Measurements from ENCODE around the gene CARD6. TPM values are rescaled to one million over a fixed set of nuclear protein-coding genes. Genes with fewer than 3 reads are reported as not detected.

The CARD6 gene
- total and polyA plus RNA-seq, 2 of the 13 experiments (the other 11 are each of a cell fraction or from before 2014, with no cell fraction given): 0.33 to 1.4 TPM

DNA sequence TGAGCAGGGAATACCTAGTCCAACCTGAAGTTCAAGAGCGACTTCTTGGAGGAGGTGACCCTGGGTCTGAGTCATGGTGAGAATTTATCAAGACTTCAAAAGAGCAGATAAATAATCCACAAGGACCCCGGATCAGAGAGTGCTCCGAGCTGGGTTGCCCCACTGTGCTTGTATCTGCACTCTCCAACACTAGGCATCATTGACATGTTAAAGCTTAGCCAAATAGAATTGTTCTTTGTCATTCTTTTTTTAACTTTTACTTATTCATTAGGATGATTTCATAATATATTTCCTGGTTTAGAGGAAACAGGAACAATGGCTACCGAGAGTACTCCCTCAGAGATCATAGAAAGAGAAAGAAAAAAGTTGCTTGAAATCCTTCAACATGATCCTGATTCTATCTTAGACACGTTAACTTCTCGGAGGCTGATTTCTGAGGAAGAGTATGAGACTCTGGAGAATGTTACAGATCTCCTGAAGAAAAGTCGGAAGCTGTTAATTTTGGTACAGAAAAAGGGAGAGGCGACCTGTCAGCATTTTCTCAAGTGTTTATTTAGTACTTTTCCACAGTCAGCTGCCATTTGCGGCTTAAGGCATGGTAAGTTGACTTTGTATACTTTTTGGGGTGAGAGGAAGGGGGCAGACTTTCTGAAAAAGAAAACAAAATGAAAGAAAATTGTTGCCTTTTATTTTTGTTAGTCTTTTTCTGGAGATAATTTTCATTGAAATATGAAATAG, at the start of gene CARD6 (continued):
- TF ChIP-seq SOX13 (IDR thresholded peaks at IDR 0.05) (no peak), SOX13 (CRISPR knock-in tag; conservative IDR thresholded peaks at IDR 0.05 in 1 of 2, IDR thresholded peaks at IDR 0.05 in 1 of 2) (no peak), THAP11 (CRISPR knock-in tag; IDR thresholded peaks at IDR 0.05) (no peak), ZNF629 (CRISPR knock-in tag; conservative IDR thresholded peaks at IDR 0.05) (no peak), POLR2G (IDR thresholded peaks at IDR 0.05; ENCODE audit: low read depth, low read length) (peak; percentile 58), TP53 (CRISPR knock-in tag; conservative IDR thresholded peaks at IDR 0.05) (no peak), ZBTB3 (CRISPR knock-in tag; IDR thresholded peaks at IDR 0.05; ENCODE audit: borderline replicate concordance, low read depth) (no peak), ZSCAN30 (CRISPR knock-in tag; IDR thresholded peaks at IDR 0.05) (no peak), EP300 (IDR thresholded peaks at IDR 0.05; ENCODE audit: low read depth in 2 of 2, low read length in 2 of 2) (peak in 1 of 2 experiments; percentile 44; a peak in 1 of 4 replicates), EP300 (CRISPR knock-in tag; IDR thresholded peaks at IDR 0.05; ENCODE audit: borderline replicate concordance) (no peak), EHMT2 (IDR thresholded peaks at IDR 0.05; ENCODE audit: borderline replicate concordance, low read depth, low read length) (no peak), SAP130 (CRISPR knock-in tag; IDR thresholded peaks at IDR 0.05; ENCODE audit: low read depth) (0 out of 2 replicates have a peak, but pooled peaks have one; percentile 11), ZNF383 (CRISPR knock-in tag; IDR thresholded peaks at IDR 0.05; ENCODE audit: borderline replicate concordance) (no peak), NFYC (CRISPR knock-in tag; IDR thresholded peaks at IDR 0.05) (no peak), RBFOX2 (IDR thresholded peaks at IDR 0.05; ENCODE audit: low read depth, low read length) (peak; percentile 51; the same call in 1 of the 2 replicates), EED (CRISPR knock-in tag; IDR thresholded peaks at IDR 0.05) (no peak), ZNF713 (CRISPR knock-in tag; IDR thresholded peaks at IDR 0.05) (no peak), HOXA5 (CRISPR knock-in tag; IDR thresholded peaks at IDR 0.05) (no peak)
- TF ChIP-seq, protein P1, sequence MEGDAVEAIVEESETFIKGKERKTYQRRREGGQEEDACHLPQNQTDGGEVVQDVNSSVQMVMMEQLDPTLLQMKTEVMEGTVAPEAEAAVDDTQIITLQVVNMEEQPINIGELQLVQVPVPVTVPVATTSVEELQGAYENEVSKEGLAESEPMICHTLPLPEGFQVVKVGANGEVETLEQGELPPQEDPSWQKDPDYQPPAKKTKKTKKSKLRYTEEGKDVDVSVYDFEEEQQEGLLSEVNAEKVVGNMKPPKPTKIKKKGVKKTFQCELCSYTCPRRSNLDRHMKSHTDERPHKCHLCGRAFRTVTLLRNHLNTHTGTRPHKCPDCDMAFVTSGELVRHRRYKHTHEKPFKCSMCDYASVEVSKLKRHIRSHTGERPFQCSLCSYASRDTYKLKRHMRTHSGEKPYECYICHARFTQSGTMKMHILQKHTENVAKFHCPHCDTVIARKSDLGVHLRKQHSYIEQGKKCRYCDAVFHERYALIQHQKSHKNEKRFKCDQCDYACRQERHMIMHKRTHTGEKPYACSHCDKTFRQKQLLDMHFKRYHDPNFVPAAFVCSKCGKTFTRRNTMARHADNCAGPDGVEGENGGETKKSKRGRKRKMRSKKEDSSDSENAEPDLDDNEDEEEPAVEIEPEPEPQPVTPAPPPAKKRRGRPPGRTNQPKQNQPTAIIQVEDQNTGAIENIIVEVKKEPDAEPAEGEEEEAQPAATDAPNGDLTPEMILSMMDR (CRISPR knock-in tag; IDR thresholded peaks at IDR 0.05): 0 out of 2 replicates have a peak, but pooled peaks have one; percentile 9
- TF ChIP-seq, protein P2, sequence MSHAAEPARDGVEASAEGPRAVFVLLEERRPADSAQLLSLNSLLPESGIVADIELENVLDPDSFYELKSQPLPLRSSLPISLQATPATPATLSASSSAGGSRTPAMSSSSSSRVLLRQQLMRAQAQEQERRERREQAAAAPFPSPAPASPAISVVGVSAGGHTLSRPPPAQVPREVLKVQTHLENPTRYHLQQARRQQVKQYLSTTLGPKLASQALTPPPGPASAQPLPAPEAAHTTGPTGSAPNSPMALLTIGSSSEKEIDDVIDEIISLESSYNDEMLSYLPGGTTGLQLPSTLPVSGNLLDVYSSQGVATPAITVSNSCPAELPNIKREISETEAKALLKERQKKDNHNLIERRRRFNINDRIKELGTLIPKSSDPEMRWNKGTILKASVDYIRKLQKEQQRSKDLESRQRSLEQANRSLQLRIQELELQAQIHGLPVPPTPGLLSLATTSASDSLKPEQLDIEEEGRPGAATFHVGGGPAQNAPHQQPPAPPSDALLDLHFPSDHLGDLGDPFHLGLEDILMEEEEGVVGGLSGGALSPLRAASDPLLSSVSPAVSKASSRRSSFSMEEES (CRISPR knock-in tag; IDR thresholded peaks at IDR 0.05): no peak
- TF ChIP-seq, protein P3, sequence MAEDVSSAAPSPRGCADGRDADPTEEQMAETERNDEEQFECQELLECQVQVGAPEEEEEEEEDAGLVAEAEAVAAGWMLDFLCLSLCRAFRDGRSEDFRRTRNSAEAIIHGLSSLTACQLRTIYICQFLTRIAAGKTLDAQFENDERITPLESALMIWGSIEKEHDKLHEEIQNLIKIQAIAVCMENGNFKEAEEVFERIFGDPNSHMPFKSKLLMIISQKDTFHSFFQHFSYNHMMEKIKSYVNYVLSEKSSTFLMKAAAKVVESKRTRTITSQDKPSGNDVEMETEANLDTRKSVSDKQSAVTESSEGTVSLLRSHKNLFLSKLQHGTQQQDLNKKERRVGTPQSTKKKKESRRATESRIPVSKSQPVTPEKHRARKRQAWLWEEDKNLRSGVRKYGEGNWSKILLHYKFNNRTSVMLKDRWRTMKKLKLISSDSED (CRISPR knock-in tag; IDR thresholded peaks at IDR 0.05): no peak
- TF ChIP-seq, protein P4, sequence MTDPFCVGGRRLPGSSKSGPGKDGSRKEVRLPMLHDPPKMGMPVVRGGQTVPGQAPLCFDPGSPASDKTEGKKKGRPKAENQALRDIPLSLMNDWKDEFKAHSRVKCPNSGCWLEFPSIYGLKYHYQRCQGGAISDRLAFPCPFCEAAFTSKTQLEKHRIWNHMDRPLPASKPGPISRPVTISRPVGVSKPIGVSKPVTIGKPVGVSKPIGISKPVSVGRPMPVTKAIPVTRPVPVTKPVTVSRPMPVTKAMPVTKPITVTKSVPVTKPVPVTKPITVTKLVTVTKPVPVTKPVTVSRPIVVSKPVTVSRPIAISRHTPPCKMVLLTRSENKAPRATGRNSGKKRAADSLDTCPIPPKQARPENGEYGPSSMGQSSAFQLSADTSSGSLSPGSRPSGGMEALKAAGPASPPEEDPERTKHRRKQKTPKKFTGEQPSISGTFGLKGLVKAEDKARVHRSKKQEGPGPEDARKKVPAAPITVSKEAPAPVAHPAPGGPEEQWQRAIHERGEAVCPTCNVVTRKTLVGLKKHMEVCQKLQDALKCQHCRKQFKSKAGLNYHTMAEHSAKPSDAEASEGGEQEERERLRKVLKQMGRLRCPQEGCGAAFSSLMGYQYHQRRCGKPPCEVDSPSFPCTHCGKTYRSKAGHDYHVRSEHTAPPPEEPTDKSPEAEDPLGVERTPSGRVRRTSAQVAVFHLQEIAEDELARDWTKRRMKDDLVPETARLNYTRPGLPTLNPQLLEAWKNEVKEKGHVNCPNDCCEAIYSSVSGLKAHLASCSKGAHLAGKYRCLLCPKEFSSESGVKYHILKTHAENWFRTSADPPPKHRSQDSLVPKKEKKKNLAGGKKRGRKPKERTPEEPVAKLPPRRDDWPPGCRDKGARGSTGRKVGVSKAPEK (CRISPR knock-in tag; IDR thresholded peaks at IDR 0.05; ENCODE audit: borderline replicate concordance): no peak
- TF ChIP-seq, protein P5, sequence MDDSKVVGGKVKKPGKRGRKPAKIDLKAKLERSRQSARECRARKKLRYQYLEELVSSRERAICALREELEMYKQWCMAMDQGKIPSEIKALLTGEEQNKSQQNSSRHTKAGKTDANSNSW (CRISPR knock-in tag; IDR thresholded peaks at IDR 0.05; ENCODE audit: borderline replicate concordance): no peak
